RWPE2 (cell line): Measurements from ENCODE around the gene PPP1R27.

ENCODE experiments used
- ATAC-seq: fragments of 200-7000 bp; cut with Tn5 transposase; 3 replicates; pipeline ENCODE4 v1.9.1; 2021; ENCODE audit warnings: low read depth
- DNase-seq: peaks from one replicate; pipeline ENCODE4 v3.0.0-alpha.2; 2020; ENCODE audit warnings: low spot score
- H3K27ac ChIP-seq: fragments of 450-650 bp; 2 replicates; pipeline ENCODE4 v1.5.1; 2017; ENCODE audit warnings: mild to moderate bottlenecking; ENCODE audit not compliant: poor library complexity, severe bottlenecking
- H3K27me3 ChIP-seq: fragments of 250-450 bp; sonication (Bioruptor Pico); 2 replicates; pipeline ENCODE4 v1.5.1; 2021; ENCODE audit warnings: mild to moderate bottlenecking, moderate library complexity; ENCODE audit not compliant: insufficient read depth, poor library complexity, severe bottlenecking
- H3K36me3 ChIP-seq: fragments of 250-450 bp; sonication (Bioruptor Pico); 2 replicates; pipeline ENCODE4 v1.5.1; 2020; ENCODE audit warnings: low read depth, mild to moderate bottlenecking, moderate library complexity
- H3K4me1 ChIP-seq: fragments of 250-450 bp; sonication (Bioruptor Pico); 2 replicates; pipeline ENCODE4 v1.5.1; 2021; ENCODE audit warnings: mild to moderate bottlenecking, moderate library complexity; ENCODE audit not compliant: insufficient read depth, poor library complexity, severe bottlenecking
- H3K4me3 ChIP-seq: fragments of 250-450 bp; sonication (Bioruptor Pico); 2 replicates; pipeline ENCODE4 v1.5.1; 2021; ENCODE audit warnings: mild to moderate bottlenecking, moderate library complexity; ENCODE audit not compliant: severe bottlenecking
- H3K9me3 ChIP-seq: fragments of 250-450 bp; sonication (Bioruptor Pico); 2 replicates; pipeline ENCODE4 v1.5.1; 2021; ENCODE audit warnings: mild to moderate bottlenecking, moderate library complexity; ENCODE audit not compliant: severe bottlenecking
- CTCF ChIP-seq: fragments of 450-650 bp; IDR thresholded peaks from one replicate; pipeline ENCODE4 v1.5.1; 2017; ENCODE audit warnings: mild to moderate bottlenecking, moderate library complexity; ENCODE audit not compliant: poor library complexity, severe bottlenecking

PPP1R27 gene

GRCh38 chr17:81810892-81811704, 23.8 kb downstream of the PPP1R27 start:
- H3K27ac ChIP-seq, result no peak overlapping the region
- H3K36me3 ChIP-seq, result no peaks in the 10 kb centered on the region
- no peaks in the 10 kb centered on the region for H3K4me1 ChIP-seq
- H3K27me3 ChIP-seq, result peaks cover 27% of the 10 kb centered on the region
- DNase-seq (peak; percentile 70), ATAC-seq (no peak)
- H3K4me3 ChIP-seq, result no peak overlapping the region
- no peak for TF ChIP-seq CTCF
- no peaks in the 10 kb centered on the region for H3K9me3 ChIP-seq

GRCh38 chr17:81810476-81810875, 24.4 kb downstream of the PPP1R27 start:
- no peak overlapping the region for H3K4me3 ChIP-seq
- no peak for TF ChIP-seq CTCF
- no peaks in the 10 kb centered on the region for H3K36me3 ChIP-seq
- DNase-seq (no peak), ATAC-seq (no peak)
- no peak overlapping the region for H3K27ac ChIP-seq
- H3K9me3 ChIP-seq, result no peaks in the 10 kb centered on the region
- H3K27me3 ChIP-seq, result peaks cover 33% of the 10 kb centered on the region
- no peaks in the 10 kb centered on the region for H3K4me1 ChIP-seq

- ATAC-seq (no peak), DNase-seq (peak; percentile 57)
- Histone ChIP-seq H3K27me3 (peaks cover 40% of the 10 kb centered on the region), H3K36me3 (no peaks in the 10 kb centered on the region), H3K27ac (no peak overlapping the region), H3K4me3 (no peak overlapping the region), H3K9me3 (no peaks in the 10 kb centered on the region), H3K4me1 (no peaks in the 10 kb centered on the region)
- no peak for TF ChIP-seq CTCF
These were observed 25.3 kb downstream of the PPP1R27 start for GRCh38 chr17:81809556-81809998.

- Histone ChIP-seq H3K27ac (no peak overlapping the region), H3K36me3 (no peaks in the 10 kb centered on the region), H3K9me3 (no peaks in the 10 kb centered on the region), H3K4me1 (no peaks in the 10 kb centered on the region), H3K4me3 (no peak overlapping the region), H3K27me3 (peaks cover 43% of the 10 kb centered on the region)
- ATAC-seq (peak; percentile 31; the same call in 1 of the 3 replicates), DNase-seq (peak; percentile 59)
- TF ChIP-seq CTCF, result no peak
These were observed 25.9 kb downstream of the PPP1R27 start for GRCh38 chr17:81808778-81809555.
